CD4-positive, alpha-beta memory T cell (primary cell): ENCODE results near the gene FLNC. TPM values are rescaled to one million over a fixed set of nuclear protein-coding genes. Genes with fewer than 3 reads are reported as not detected.

Experiments used
- CTCF ChIA-PET: fragments of 350-600 bp; sonication (Branson Sonifier 250); formaldehyde crosslinking; loops from one replicate; lab custom pipeline; 2021; ENCODE audit warnings: inconsistent platforms; ENCODE audit not compliant: partially characterized antibody; lab: Charles Lee
- POLR2A ChIA-PET: fragments of 350-600 bp; sonication (Branson Sonifier 250); formaldehyde crosslinking; loops from one replicate; lab custom pipeline; 2021; ENCODE audit not compliant: partially characterized antibody; lab: Charles Lee
- DNase-seq, 5 donors: peaks; one replicate each; pipeline versions ENCODE4 v3.0.0 to v3.0.0-alpha.2; 2020 to 2022; ENCODE audit warnings: mixed read lengths in 1 of 5
- H3K27ac ChIP-seq: one replicate; pipeline ENCODE4 v1.7.0; 2013; ENCODE audit warnings: low read depth, low read length
- H3K27me3 ChIP-seq: 2 replicates; pipeline ENCODE4 v1.7.0; 2013; ENCODE audit warnings: mild to moderate bottlenecking, low read length, moderate library complexity; ENCODE audit not compliant: insufficient read depth
- H3K36me3 ChIP-seq: 2 replicates; pipeline ENCODE4 v1.7.0; 2013; ENCODE audit warnings: mild to moderate bottlenecking, low read length, moderate library complexity; ENCODE audit not compliant: insufficient read depth
- H3K4me1 ChIP-seq: 2 replicates; pipeline ENCODE4 v1.7.0; 2013; ENCODE audit warnings: mild to moderate bottlenecking, low read length, moderate library complexity; ENCODE audit not compliant: insufficient read depth
- H3K4me3 ChIP-seq, 2 donors: one replicate each; pipeline ENCODE4 v1.7.0; 2013; ENCODE audit warnings: low read length in 2 of 2, mild to moderate bottlenecking in 1 of 2
- H3K9me3 ChIP-seq, 2 donors: one replicate each; pipeline ENCODE4 v1.7.0; 2013; ENCODE audit warnings: low read length in 2 of 2, control low read depth in 1 of 2; ENCODE audit not compliant: control insufficient read depth in 1 of 2
- H3K27ac Mint-ChIP-seq, 7 donors: one replicate each; pipeline ENCODE4 v1.8.0; 2020 to 2021; ENCODE audit warnings: mixed read lengths in 7 of 7, mild to moderate bottlenecking in 6 of 7, inconsistent platforms in 3 of 7, moderate library complexity in 3 of 7
- H3K27me3 Mint-ChIP-seq, 2 donors: one replicate each; pipeline ENCODE4 v1.8.0; 2020 to 2021; ENCODE audit warnings: mixed read lengths in 2 of 2
- H3K36me3 Mint-ChIP-seq, 2 donors: one replicate each; pipeline ENCODE4 v1.8.0; 2020 to 2021; ENCODE audit warnings: mixed read lengths in 2 of 2, inconsistent platforms in 1 of 2, mild to moderate bottlenecking in 1 of 2
- H3K4me1 Mint-ChIP-seq, 4 donors: one replicate each; pipeline ENCODE4 v1.8.0; 2020 to 2021; ENCODE audit warnings: mixed read lengths in 4 of 4, mild to moderate bottlenecking in 1 of 4
- H3K4me3 Mint-ChIP-seq, 8 donors: one replicate each; pipeline ENCODE4 v1.8.0; 2020 to 2021; ENCODE audit warnings: mixed read lengths in 8 of 8, mild to moderate bottlenecking in 7 of 8, moderate library complexity in 6 of 8, inconsistent platforms in 3 of 8
- H3K9me3 Mint-ChIP-seq, 8 donors: one replicate each; pipeline ENCODE4 v1.8.0; 2020 to 2021; ENCODE audit warnings: mixed read lengths in 8 of 8, mild to moderate bottlenecking in 5 of 8, inconsistent platforms in 3 of 8, moderate library complexity in 1 of 8
- intact Hi-C: fragments of 100-400 bp; cut with micrococcal nuclease; formaldehyde crosslinking; loops from one replicate; pipeline ENCODE4 v1.15.1; 2023
- polyA plus RNA-seq, 2 donors: library from polyadenylated mRNA; unstranded; fragments of 300-500 nt; fragmentation: Illumina TruSeq; gene quantifications; one replicate each; pipeline ENCODE4 v1.2.3, GENCODE V29; 2021
- total RNA-seq, 2 experiments: library from RNA; stranded (reverse); gene quantifications; one replicate each; pipeline ENCODE4 v1.2.3, GENCODE V29; 2021

The FLNC gene
- total and polyA plus RNA-seq, 4 experiments from 2014 or later: 0.06 TPM; not detected in 3

- Histone ChIP-seq H3K27me3 (no peaks in the 10 kb centered on the region), H3K4me3 (no peak overlapping the region), H3K4me1 (peaks cover 3% of the 10 kb centered on the region), H3K9me3 (no peaks in the 10 kb centered on the region), H3K27ac (no peak overlapping the region), H3K36me3 (no peaks in the 10 kb centered on the region)
- no peaks in the 10 kb centered on the region for H3K36me3 Mint-ChIP-seq
- ChIA-PET POLR2A (no interaction called here), CTCF (interaction anchor here (1.0 to 2.4 kb wide), 2 partner anchors 10 to 14 kb away, joined by 3 to 7 read pairs; partner anchors contain the start of gene ATP6V1F)
- H3K9me3 Mint-ChIP-seq: no peaks in the 10 kb centered on the region
- no peaks in the 10 kb centered on the region for H3K27me3 Mint-ChIP-seq
- intact Hi-C loops: no loop called here
- H3K4me3 Mint-ChIP-seq: no peak overlapping the region
- no peak for DNase-seq
- peaks cover 0 to 3% (median under 1%) of the 10 kb centered on the region in 4 donors for H3K4me1 Mint-ChIP-seq
- H3K27ac Mint-ChIP-seq: no peak overlapping the region
These were observed 47.0 kb downstream of the FLNC start for GRCh38 chr7:128876978-128877755.

DNA sequence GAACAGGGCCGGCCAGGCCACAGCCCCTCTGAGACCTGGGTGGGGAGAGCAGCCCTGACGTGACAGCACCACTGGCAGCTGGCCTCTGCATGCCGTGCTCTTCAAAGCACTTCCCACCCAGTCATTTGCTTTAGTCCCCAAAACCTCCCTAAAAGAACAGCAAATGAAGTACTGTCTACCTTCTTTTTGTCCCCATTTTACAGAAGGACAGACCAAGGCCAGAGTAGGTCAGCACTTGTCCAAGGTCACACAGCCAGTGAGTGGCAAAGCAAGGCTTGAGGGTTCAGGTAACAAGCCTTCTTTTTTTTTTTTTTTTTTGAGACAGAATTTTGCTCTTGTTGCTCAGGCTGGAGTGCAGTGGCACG is 47.5 kb downstream of the FLNC start:
- ChIA-PET POLR2A (no interaction called here), CTCF (interaction anchor here (1.0 to 2.4 kb wide), 2 partner anchors 11 to 15 kb away, joined by 3 to 7 read pairs; partner anchors contain the start of gene ATP6V1F)
- no peak for DNase-seq
- no peaks in the 10 kb centered on the region for H3K36me3 ChIP-seq
- no peak overlapping the region for H3K27ac ChIP-seq
- Mint-ChIP-seq H3K36me3 (no peaks in the 10 kb centered on the region), H3K9me3 (no peaks in the 10 kb centered on the region), H3K4me3 (no peak overlapping the region), H3K27me3 (no peaks in the 10 kb centered on the region), H3K27ac (no peak overlapping the region), H3K4me1 (peaks cover 0 to 3% (median under 1%) of the 10 kb centered on the region in 4 donors)
- no peak overlapping the region for H3K4me3 ChIP-seq
- intact Hi-C loops: no loop called here
- no peaks in the 10 kb centered on the region for H3K9me3 ChIP-seq
- no peaks in the 10 kb centered on the region for H3K27me3 ChIP-seq
- peaks cover 3% of the 10 kb centered on the region for H3K4me1 ChIP-seq

GRCh38 chr7:128878226-128879105 is 48.3 kb downstream of the FLNC start:
- intact Hi-C loops: no loop called here
- no peaks in the 10 kb centered on the region for H3K9me3 Mint-ChIP-seq
- Histone ChIP-seq H3K36me3 (no peaks in the 10 kb centered on the region), H3K27me3 (no peaks in the 10 kb centered on the region), H3K4me1 (peaks cover 3% of the 10 kb centered on the region), H3K4me3 (no peak overlapping the region), H3K9me3 (no peaks in the 10 kb centered on the region), H3K27ac (no peak overlapping the region)
- H3K4me1 Mint-ChIP-seq: peaks cover 0 to 5% (median 1%) of the 10 kb centered on the region in 4 donors
- CTCF ChIA-PET: interaction anchor here (1.0 to 7.1 kb wide), 3 partner anchors 12 to 37 kb away, joined by 3 to 68 read pairs (median 7); partner anchors contain the start of gene ATP6V1F
- no peak overlapping the region for H3K27ac Mint-ChIP-seq
- peaks cover 0 to under 1% of the 10 kb centered on the region in 2 donors for H3K27me3 Mint-ChIP-seq
- DNase-seq: no peak
- POLR2A ChIA-PET: no interaction called here
- H3K36me3 Mint-ChIP-seq: no peaks in the 10 kb centered on the region
- no peak overlapping the region for H3K4me3 Mint-ChIP-seq

DNA sequence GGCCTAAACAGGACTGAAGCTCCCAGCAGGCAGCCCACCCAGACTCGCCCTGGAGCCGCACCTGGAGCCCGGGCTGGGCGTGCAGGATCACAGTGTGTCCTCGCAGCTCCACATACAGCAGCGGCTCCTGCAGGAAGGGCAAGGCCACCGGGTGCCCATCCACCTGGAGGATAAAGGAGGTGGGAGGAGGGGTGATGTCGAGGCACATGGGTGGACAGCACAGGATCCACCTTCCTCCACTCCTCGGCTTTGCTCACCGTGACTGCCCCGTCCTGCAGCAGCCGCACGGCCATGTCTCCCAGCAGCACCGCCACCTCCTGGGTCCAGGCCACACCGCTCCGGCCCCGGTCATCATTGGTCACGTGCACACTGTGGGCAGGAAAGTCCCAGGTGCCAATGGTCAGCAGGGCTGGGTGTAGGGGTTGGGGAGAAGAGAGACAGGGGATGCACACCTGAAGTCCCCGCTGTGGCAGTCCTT is 49.3 kb downstream of the FLNC start:
- H3K36me3 Mint-ChIP-seq: no peaks in the 10 kb centered on the region
- no peaks in the 10 kb centered on the region for H3K9me3 ChIP-seq
- no peak overlapping the region for H3K27ac Mint-ChIP-seq
- peaks cover 0 to 3% of the 10 kb centered on the region in 2 donors for H3K27me3 Mint-ChIP-seq
- peaks cover 0 to 7% (median 2%) of the 10 kb centered on the region in 4 donors for H3K4me1 Mint-ChIP-seq
- no peak overlapping the region for H3K4me3 ChIP-seq
- H3K27ac ChIP-seq: no peak overlapping the region
- peaks cover 3% of the 10 kb centered on the region for H3K4me1 ChIP-seq
- ChIA-PET CTCF (interaction anchor here (1.3 to 7.1 kb wide), 3 partner anchors 12 to 38 kb away, joined by 4 to 68 read pairs (median 7); partner anchors contain the start of gene ATP6V1F), POLR2A (no interaction called here)
- no peak overlapping the region for H3K4me3 Mint-ChIP-seq
- no peak for DNase-seq
- intact Hi-C loops: no loop called here
- H3K9me3 Mint-ChIP-seq: no peaks in the 10 kb centered on the region
- no peaks in the 10 kb centered on the region for H3K27me3 ChIP-seq
- H3K36me3 ChIP-seq: no peaks in the 10 kb centered on the region

GRCh38 chr7:128879939-128880746 is 49.9 kb downstream of the FLNC start:
- no peak for DNase-seq
- H3K4me1 Mint-ChIP-seq: peaks cover 0 to 7% (median 2%) of the 10 kb centered on the region in 4 donors
- H3K4me1 ChIP-seq: peaks cover 3% of the 10 kb centered on the region
- no peak overlapping the region for H3K27ac Mint-ChIP-seq
- ChIA-PET POLR2A (no interaction called here), CTCF (interaction anchor here (1.1 to 7.1 kb wide), 4 partner anchors 13 to 453 kb away, joined by 4 to 68 read pairs (median 33); partner anchors contain the start of gene ATP6V1F)
- H3K4me3 ChIP-seq: no peak overlapping the region
- H3K27me3 Mint-ChIP-seq: peaks cover 0 to 3% of the 10 kb centered on the region in 2 donors
- H3K27me3 ChIP-seq: no peaks in the 10 kb centered on the region
- no peak overlapping the region for H3K27ac ChIP-seq
- intact Hi-C loops: no loop called here
- H3K9me3 Mint-ChIP-seq: no peaks in the 10 kb centered on the region
- H3K36me3 ChIP-seq: no peaks in the 10 kb centered on the region
- no peak overlapping the region for H3K4me3 Mint-ChIP-seq
- no peaks in the 10 kb centered on the region for H3K9me3 ChIP-seq
- no peaks in the 10 kb centered on the region for H3K36me3 Mint-ChIP-seq

GRCh38 chr7:128880791-128881457 is 50.7 kb downstream of the FLNC start:
- DNase-seq: no peak
- Histone ChIP-seq H3K9me3 (no peaks in the 10 kb centered on the region), H3K36me3 (no peaks in the 10 kb centered on the region), H3K4me3 (no peak overlapping the region), H3K4me1 (peaks cover 3% of the 10 kb centered on the region), H3K27ac (no peak overlapping the region), H3K27me3 (no peaks in the 10 kb centered on the region)
- Mint-ChIP-seq H3K36me3 (no peaks in the 10 kb centered on the region), H3K4me3 (no peak overlapping the region), H3K4me1 (peaks cover 0 to 7% (median 2%) of the 10 kb centered on the region in 4 donors), H3K9me3 (no peaks in the 10 kb centered on the region), H3K27me3 (peaks cover 1 to 5% of the 10 kb centered on the region in 2 donors), H3K27ac (peak overlapping the region in 1 of 7 donors; percentile 61)
- ChIA-PET CTCF (interaction anchor here (1.1 to 7.1 kb wide), 5 partner anchors 13 to 453 kb away, joined by 4 to 68 read pairs (median 8); partner anchors contain the start of gene ATP6V1F), POLR2A (no interaction called here)
- intact Hi-C loops: no loop called here
